Measurements from ENCODE around the gene RNF130. TPM values are rescaled to one million over a fixed set of nuclear protein-coding genes. Genes with fewer than 3 reads are reported as not detected.

The RNF130 gene
- total and polyA plus RNA-seq, 2 of the 13 experiments (the other 11 are each of a cell fraction or from before 2014, with no cell fraction given), result 28.2 to 28.3 TPM

DNA sequence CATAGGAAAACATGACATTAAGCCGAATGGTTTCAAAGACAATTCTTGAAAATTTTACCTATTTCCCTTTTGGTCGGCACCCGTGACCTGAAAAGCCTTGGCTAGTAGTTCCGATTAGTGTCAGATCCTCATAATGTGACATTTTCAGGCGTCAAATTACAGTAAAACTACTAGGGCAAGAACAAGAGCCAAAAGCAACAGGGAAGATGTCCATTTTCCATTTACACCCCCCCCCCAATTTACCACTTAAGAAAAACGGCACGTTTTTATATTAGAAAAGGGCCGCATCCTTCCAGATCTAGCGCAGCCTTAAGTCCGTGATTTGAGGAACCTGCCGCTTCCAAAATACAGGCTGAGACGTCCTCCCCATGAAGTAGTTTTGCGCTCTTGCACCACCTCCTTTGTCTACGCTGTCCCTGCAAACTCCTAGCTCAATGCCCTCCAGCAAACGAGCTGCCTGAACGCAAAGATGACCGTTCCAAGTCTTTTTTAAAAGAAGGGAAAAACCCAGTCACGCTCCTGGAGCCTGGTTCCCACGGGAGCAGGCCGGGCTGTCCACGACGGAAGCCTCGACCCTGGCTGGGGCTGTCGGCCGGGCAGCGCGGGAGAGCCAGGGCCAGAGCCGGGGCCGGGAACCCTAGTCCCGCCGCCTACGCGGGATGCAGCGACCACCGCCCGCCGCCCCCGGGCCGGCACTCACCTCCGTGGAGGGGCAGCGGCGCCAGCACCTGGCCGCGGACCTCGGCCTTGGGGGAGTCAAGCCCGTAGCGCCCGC lies 616 bp downstream of the RNF130 start:
- intact Hi-C loops (cut with micrococcal nuclease; ENCODE audit: unreplicated experiment) (loop anchor here (5.0 kb wide), 1 partner anchor 164 kb away; the partner anchor contains the start of gene TBC1D9B), in situ Hi-C loops (cut with HindIII; ENCODE audit: extremely low pct_ligation_motif_present, low pct_unique_long_range_greater_than_20kb) (no loop called here)
- H2AFZ ChIP-seq (ENCODE audit: low read length), result no peak overlapping the region
- H3K4me3 ChIP-seq (replicated peaks in 1 of 3; ENCODE audit: insufficient read depth in 1 of 3, low read depth in 2 of 3, low read length in 3 of 3), result peak overlapping the region; percentile 71 to 91 (median 85)
- ChIA-PET POLR2A (no interaction called here), CTCF (ENCODE audit: low intra/inter-chr PET ratio, low total read pairs) (no interaction called here)
- H3K9me3 ChIP-seq (ENCODE audit: low read length), result 0 out of 2 replicates have a peak, but pooled peaks cover 4% of the 10 kb centered on the region
- peaks cover 33% of the 10 kb centered on the region for H3K79me2 ChIP-seq (ENCODE audit: insufficient read depth, low read length)
- BruUV-seq (replicated peaks), result TSS peak; percentile 54
- no peaks in the 10 kb centered on the region for H3K36me3 ChIP-seq (replicated peaks in 1 of 2; ENCODE audit: control insufficient read depth in 1 of 2, insufficient read depth in 2 of 2, low read length in 2 of 2)
- DNase-seq (ENCODE audit: low spot score) (no peak), FAIRE-seq (no peak), ATAC-seq (peak; percentile 63)
- peak overlapping the region; percentile 92 for H3K4me2 ChIP-seq (ENCODE audit: low read depth, low read length)
- peaks cover 32% of the 10 kb centered on the region for H3K4me1 ChIP-seq (ENCODE audit: insufficient read depth, low read length)
- H3K27ac ChIP-seq (ENCODE audit: extremely low read length, insufficient read depth, low read length), result peak overlapping the region; percentile 56
- peaks cover 14% of the 10 kb centered on the region; the same call in 1 of the 2 replicates for H4K20me1 ChIP-seq (ENCODE audit: insufficient read depth, low read length)
- H3K27me3 ChIP-seq (ENCODE audit: control insufficient read depth in 1 of 2, insufficient read depth in 2 of 2, low read length in 2 of 2), result peaks cover 0 to 15% of the 10 kb centered on the region in 2 experiments; a peak in 3 of 5 replicates
- 2% methylated on average over 18 of the region's 48 CpGs for WGBS (ENCODE audit: low lambda C conversion rate)
- peak overlapping the region; percentile 79 for H3K9ac ChIP-seq (ENCODE audit: insufficient read depth, low read depth, low read length)
- no peak for TF ChIP-seq MAZ (IDR thresholded peaks at IDR 0.05; ENCODE audit: borderline replicate concordance, low read depth, low read length)
- TF ChIP-seq MAZ (CRISPR knock-in tag; IDR thresholded peaks at IDR 0.05; ENCODE audit: low read depth), result no peak
- TF ChIP-seq, protein P1, sequence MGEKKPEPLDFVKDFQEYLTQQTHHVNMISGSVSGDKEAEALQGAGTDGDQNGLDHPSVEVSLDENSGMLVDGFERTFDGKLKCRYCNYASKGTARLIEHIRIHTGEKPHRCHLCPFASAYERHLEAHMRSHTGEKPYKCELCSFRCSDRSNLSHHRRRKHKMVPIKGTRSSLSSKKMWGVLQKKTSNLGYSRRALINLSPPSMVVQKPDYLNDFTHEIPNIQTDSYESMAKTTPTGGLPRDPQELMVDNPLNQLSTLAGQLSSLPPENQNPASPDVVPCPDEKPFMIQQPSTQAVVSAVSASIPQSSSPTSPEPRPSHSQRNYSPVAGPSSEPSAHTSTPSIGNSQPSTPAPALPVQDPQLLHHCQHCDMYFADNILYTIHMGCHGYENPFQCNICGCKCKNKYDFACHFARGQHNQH (CRISPR knock-in tag; IDR thresholded peaks at IDR 0.05), result no peak
- TF ChIP-seq NFKB2 (CRISPR knock-in tag; IDR thresholded peaks at IDR 0.05; ENCODE audit: borderline replicate concordance), result peak; percentile 14; the same call in 1 of the 2 replicates
- no peak for TF ChIP-seq RERE (CRISPR knock-in tag; IDR thresholded peaks at IDR 0.05; ENCODE audit: low read depth)
- no peak for TF ChIP-seq ZNF350 (CRISPR knock-in tag; IDR thresholded peaks at IDR 0.05; ENCODE audit: borderline replicate concordance, low read depth)
- no peak for TF ChIP-seq JDP2 (CRISPR knock-in tag; IDR thresholded peaks at IDR 0.05; ENCODE audit: borderline replicate concordance)
- TF ChIP-seq ZNF281 (CRISPR knock-in tag; IDR thresholded peaks at IDR 0.05; ENCODE audit: borderline replicate concordance), result no peak
- TF ChIP-seq, protein P2, sequence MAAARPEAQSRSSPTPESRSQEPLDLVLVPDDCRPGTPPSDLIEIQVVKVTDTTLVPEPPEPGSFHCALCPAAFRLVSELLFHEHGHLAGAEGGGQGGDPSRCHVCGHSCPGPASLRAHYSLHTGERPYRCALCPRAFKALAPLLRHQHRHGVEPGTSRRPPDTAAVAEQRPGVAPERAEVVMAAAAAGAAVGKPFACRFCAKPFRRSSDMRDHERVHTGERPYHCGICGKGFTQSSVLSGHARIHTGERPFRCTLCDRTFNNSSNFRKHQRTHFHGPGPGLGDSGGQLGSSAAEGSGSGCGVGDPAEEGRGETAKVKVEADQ (CRISPR knock-in tag; IDR thresholded peaks at IDR 0.05; ENCODE audit: borderline replicate concordance), result peak; percentile 7; the same call in 1 of the 2 replicates
- TF ChIP-seq, protein P3, sequence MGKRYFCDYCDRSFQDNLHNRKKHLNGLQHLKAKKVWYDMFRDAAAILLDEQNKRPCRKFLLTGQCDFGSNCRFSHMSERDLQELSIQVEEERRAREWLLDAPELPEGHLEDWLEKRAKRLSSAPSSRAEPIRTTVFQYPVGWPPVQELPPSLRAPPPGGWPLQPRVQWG (CRISPR knock-in tag; IDR thresholded peaks at IDR 0.05; ENCODE audit: borderline replicate concordance, low read depth), result no peak
- TF ChIP-seq ZNF788 (CRISPR knock-in tag; IDR thresholded peaks at IDR 0.05; ENCODE audit: borderline replicate concordance), result no peak
